Measurements from ENCODE around the gene RPS15A.
"Not testable (repeated sequence)": the region's sequence is repeated elsewhere in the genome, so short reads cannot be mapped to it uniquely, and the experiment has no call there.

GRCh38 chr16:18777664-18778063 lies 12.5 kb downstream of the RPS15A start:
- not testable (repeated sequence) for TF ChIP-seq POLR2AphosphoS5 (IDR thresholded peaks at IDR 0.05); CTCF (IDR thresholded peaks at IDR 0.05; ENCODE audit: poor library complexity, severe bottlenecking); REST (IDR thresholded peaks at IDR 0.05; ENCODE audit: borderline replicate concordance)
